Body of pancreas (tissue), 4 donors: ENCODE measurements around the gene AKIRIN2. TPM values are rescaled to one million over a fixed set of nuclear protein-coding genes. Genes with fewer than 3 reads are reported as not detected.

Experiments used
- ATAC-seq: fragments of 150-250 bp; one replicate; pipeline ENCODE4 v1.9.1; 2016
- DNase-seq, 4 donors: peaks; one replicate each; pipeline ENCODE4 v3.0.0-alpha.2; 2019
- H3K27ac ChIP-seq, 4 donors: fragments of 200-600 bp; sonication (generic); 1 replicate in 3 of 4; 2 replicates in 1 of 4; pipeline versions ENCODE4 v1.5.1 to v1.6.1; 2016 to 2019; ENCODE audit warnings: mild to moderate bottlenecking in 1 of 4, mixed read lengths in 1 of 4, moderate library complexity in 1 of 4
- H3K27me3 ChIP-seq, 2 donors: fragments of 200-600 bp; sonication (generic); one replicate each; pipeline ENCODE4 v1.6.0; 2016; ENCODE audit warnings: mild to moderate bottlenecking in 1 of 2
- H3K36me3 ChIP-seq, 2 donors: fragments of 200-600 bp; sonication (generic); replicated peaks in 1 of 2; 2 replicates each; pipeline ENCODE4 v1.5.1; 2016; ENCODE audit warnings: low read depth in 2 of 2; ENCODE audit not compliant: insufficient read depth in 1 of 2
- H3K4me1 ChIP-seq: fragments of 200-600 bp; sonication (generic); one replicate; pipeline ENCODE4 v1.6.0; 2016
- H3K4me3 ChIP-seq, 2 donors: fragments of 200-600 bp; sonication (generic); 1 replicate in 1 of 2; 2 replicates in 1 of 2; pipeline ENCODE4 v1.5.1; 2016 to 2019
- H3K9me3 ChIP-seq, 3 donors: fragments of 200-600 bp; sonication (generic); 1 replicate in 2 of 3; 2 replicates in 1 of 3; pipeline ENCODE4 v1.5.1; 2016
- CTCF ChIP-seq, 7 experiments: fragments of 450-650 bp in 4 of 7; fragments of 200-600 bp in 3 of 7; sonication (generic) in 3 of 7; IDR thresholded peaks; one replicate each; pipeline ENCODE4 v1.5.1; 2016 to 2019; ENCODE audit warnings: antibody characterized with exemption in 7 of 7
- POLR2A ChIP-seq, 3 donors: fragments of 450-650 bp; IDR thresholded peaks; one replicate each; pipeline ENCODE4 v1.6.1; 2016; ENCODE audit warnings: antibody characterized with exemption in 3 of 3, mild to moderate bottlenecking in 2 of 3
- WGBS, 2 donors: methylation state at CpG; one replicate each; pipeline ENCODE4 v1.1.5; 2017; 5-methylcytosine and 5-hydroxymethylcytosine counted together
- intact Hi-C: fragments of 100-400 bp; cut with DNase I; formaldehyde crosslinking; loops from one replicate; pipeline ENCODE4 v1.15.1; 2023
- total RNA-seq, 2 donors: library from RNA; depleted of rRNA; stranded (reverse); fragments of >200 nt; gene quantifications; one replicate each; pipeline ENCODE4 v1.1.0, GENCODE V29; 2016

The AKIRIN2 gene
- total RNA-seq, 2 donors from 2014 or later = 5.4 to 16.2 TPM

- Histone ChIP-seq H3K36me3 (peaks cover 0 to 2% of the 10 kb centered on the region in 2 donors), H3K4me1 (no peaks in the 10 kb centered on the region), H3K27me3 (no peaks in the 10 kb centered on the region), H3K9me3 (no peaks in the 10 kb centered on the region), H3K4me3 (no peak overlapping the region), H3K27ac (no peak overlapping the region)
- no peak for ATAC-seq
- DNase-seq = no peak
- intact Hi-C loops = no loop called here
- TF ChIP-seq CTCF (IDR thresholded peaks at IDR 0.05) (no peak), POLR2A (IDR thresholded peaks at IDR 0.05) (no peak)
Measured at GRCh38 chr6:87655824-87656223, 46.2 kb downstream of the AKIRIN2 start.

- no peaks in the 10 kb centered on the region for H3K4me1 ChIP-seq
- no peaks in the 10 kb centered on the region for H3K9me3 ChIP-seq
- peaks cover 0 to 2% of the 10 kb centered on the region in 2 donors for H3K36me3 ChIP-seq
- no peak for DNase-seq
- 79 to 83% methylated on average over 2 of the region's 2 CpGs for WGBS, 2 donors
- ATAC-seq = no peak
- H3K27me3 ChIP-seq = no peaks in the 10 kb centered on the region
- intact Hi-C loops = no loop called here
- H3K27ac ChIP-seq = no peak overlapping the region
- TF ChIP-seq CTCF (IDR thresholded peaks at IDR 0.05) (no peak), POLR2A (IDR thresholded peaks at IDR 0.05) (no peak)
- H3K4me3 ChIP-seq = no peak overlapping the region
Measured at GRCh38 chr6:87654875-87655454, 47.1 kb downstream of the AKIRIN2 start.

DNA sequence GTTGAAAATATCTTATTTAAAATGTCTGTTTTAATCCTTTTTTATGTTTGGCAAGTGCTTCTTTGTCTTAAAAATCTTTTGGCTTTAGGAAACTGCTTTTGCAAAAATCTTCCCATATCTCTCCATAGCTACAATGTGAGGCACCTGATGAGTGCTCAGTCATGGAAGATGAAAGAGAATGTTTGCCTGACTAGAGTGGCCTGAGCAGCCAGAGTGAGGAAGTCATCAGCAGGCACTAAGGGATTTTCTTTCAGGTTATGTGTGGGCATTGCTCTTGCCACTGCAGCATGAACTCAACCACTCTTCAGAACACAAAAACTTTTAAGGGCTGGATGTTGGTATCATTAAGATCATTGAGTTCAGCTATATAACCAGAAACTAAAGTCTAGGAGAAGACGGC is 47.9 kb downstream of the AKIRIN2 start:
- H3K27ac ChIP-seq = no peak overlapping the region
- H3K4me3 ChIP-seq = no peak overlapping the region
- WGBS, 2 donors = 90 to 100% methylated on average over 1 of the region's 1 CpG
- no peaks in the 10 kb centered on the region for H3K9me3 ChIP-seq
- no peaks in the 10 kb centered on the region for H3K27me3 ChIP-seq
- peaks cover 0 to 2% of the 10 kb centered on the region in 2 donors for H3K36me3 ChIP-seq
- no peak for ATAC-seq
- intact Hi-C loops = no loop called here
- no peaks in the 10 kb centered on the region for H3K4me1 ChIP-seq
- DNase-seq = no peak
- TF ChIP-seq CTCF (IDR thresholded peaks at IDR 0.05) (no peak), POLR2A (IDR thresholded peaks at IDR 0.05) (no peak)

- ATAC-seq = no peak
- Histone ChIP-seq H3K27ac (no peak overlapping the region), H3K9me3 (no peaks in the 10 kb centered on the region), H3K4me1 (no peaks in the 10 kb centered on the region), H3K36me3 (peaks cover 0 to 2% of the 10 kb centered on the region in 2 donors), H3K4me3 (no peak overlapping the region), H3K27me3 (no peaks in the 10 kb centered on the region)
- WGBS, 2 donors = 76 to 79% methylated on average over 3 of the region's 3 CpGs
- TF ChIP-seq CTCF (IDR thresholded peaks at IDR 0.05) (no peak), POLR2A (IDR thresholded peaks at IDR 0.05) (no peak)
- no peak for DNase-seq
- intact Hi-C loops = no loop called here
Measured at GRCh38 chr6:87653074-87653962, 48.7 kb downstream of the AKIRIN2 start.
